ENCODE measurements around the gene ESR1. TPM values are rescaled to one million over a fixed set of nuclear protein-coding genes. Genes with fewer than 3 reads are reported as not detected.

Gene ESR1
- total RNA-seq, 1 experiment from 2014 or later, result not detected

- Histone ChIP-seq H2BK120ac (ENCODE audit: low read depth, low read length, poor library complexity, severe bottlenecking) (no peak overlapping the region), H3K23ac (ENCODE audit: insufficient read length, low read depth, low read length) (no peak overlapping the region), H2AFZ (ENCODE audit: low read length) (no peak overlapping the region), H3K4me1 (ENCODE audit: insufficient read depth, low read length) (no peaks in the 10 kb centered on the region), H3K79me1 (ENCODE audit: insufficient read depth, low read depth, low read length, poor library complexity, severe bottlenecking) (no peaks in the 10 kb centered on the region), H3K9me3 (ENCODE audit: control insufficient read depth, low read depth, low read length) (no peaks in the 10 kb centered on the region), H4K5ac (ENCODE audit: insufficient read length, low read depth, low read length) (no peak overlapping the region), H3K27ac (ENCODE audit: insufficient read length, low read depth, low read length) (no peak overlapping the region), H3T11ph (ENCODE audit: low read length) (no peak overlapping the region), H2BK20ac (ENCODE audit: low read depth, low read length, poor library complexity, severe bottlenecking) (no peak overlapping the region), H2BK15ac (ENCODE audit: low read depth, low read length) (no peak overlapping the region), H4K8ac (replicated peaks; ENCODE audit: insufficient read length, low read depth, low read length) (no peak overlapping the region), H2AK5ac (ENCODE audit: insufficient read length, low read length) (no peak overlapping the region), H2BK12ac (ENCODE audit: insufficient read length, low read depth, low read length) (no peak overlapping the region), H3K23me2 (ENCODE audit: insufficient read length, low read depth, low read length, poor library complexity, severe bottlenecking) (no peaks in the 10 kb centered on the region), H3K4ac (ENCODE audit: low read depth, low read length) (no peak overlapping the region), H3K9ac (ENCODE audit: extremely low read depth, insufficient read length, low read length) (no peak overlapping the region), H4K91ac (ENCODE audit: insufficient read length, low read depth, low read length) (no peak overlapping the region), H4K20me1 (ENCODE audit: control insufficient read depth, insufficient read depth, insufficient read length) (no peaks in the 10 kb centered on the region), H2BK5ac (ENCODE audit: insufficient read length, low read length) (no peak overlapping the region), H3K56ac (ENCODE audit: insufficient read length, low read depth, low read length) (no peak overlapping the region), H3K4me2 (ENCODE audit: insufficient read depth, insufficient read length, low read length) (no peak overlapping the region), H3K27me3 (ENCODE audit: insufficient read depth, low read length) (no peaks in the 10 kb centered on the region), H3K79me2 (ENCODE audit: insufficient read depth, low read length) (no peaks in the 10 kb centered on the region), H3K18ac (ENCODE audit: insufficient read length, low read depth, low read length) (no peak overlapping the region), H3K14ac (ENCODE audit: insufficient read depth, low read length) (no peak overlapping the region)
- no peak for DNase-seq
- Mint-ChIP-seq H3K27me3 (ENCODE audit: low read depth) (no peaks in the 10 kb centered on the region), H3K4me3 (no peak overlapping the region), H3K4me1 (peaks cover 3 to 6% of the 10 kb centered on the region in 2 experiments; a peak in 1 of 4 replicates), H3K27ac (no peak overlapping the region), H3K36me3 (ENCODE audit: insufficient read depth in 1 of 3, low read depth in 3 of 3) (no peaks in the 10 kb centered on the region), H3K9me3 (no peaks in the 10 kb centered on the region)
- no peak for TF ChIP-seq CTCF (conservative IDR thresholded peaks at IDR 0.05)
Measured at GRCh38 chr6:152161501-152161900, 354.0 kb downstream of the ESR1 start.
